Ectodermal cell (in vitro differentiated cells): ENCODE data around the gene KRTCAP2.

Source experiments
- H3K27ac ChIP-seq: 2 replicates; pipeline ENCODE4 v1.7.0; 2013; ENCODE audit warnings: mild to moderate bottlenecking, low read depth, low read length; ENCODE audit not compliant: insufficient read depth, poor library complexity, severe bottlenecking
- H3K27me3 ChIP-seq: 2 replicates; pipeline ENCODE4 v1.7.0; 2013; ENCODE audit warnings: mild to moderate bottlenecking, low read length; ENCODE audit not compliant: insufficient read depth, control insufficient read depth, poor library complexity, severe bottlenecking
- H3K36me3 ChIP-seq: one replicate; pipeline ENCODE4 v1.7.0; 2013; ENCODE audit warnings: low read length; ENCODE audit not compliant: control insufficient read depth, insufficient read depth
- H3K4me1 ChIP-seq: one replicate; pipeline ENCODE4 v1.7.0; 2013; ENCODE audit warnings: low read length; ENCODE audit not compliant: control insufficient read depth, insufficient read depth
- H3K4me3 ChIP-seq: 2 replicates; pipeline ENCODE4 v1.7.0; 2013; ENCODE audit warnings: low read depth, low read length, control low read depth; ENCODE audit not compliant: insufficient read depth
- H3K9me3 ChIP-seq: 2 replicates; pipeline ENCODE4 v1.7.0; 2013; ENCODE audit warnings: mild to moderate bottlenecking, low read length, moderate library complexity; ENCODE audit not compliant: control insufficient read depth
- WGBS, 2 experiments: methylation state at CpG; one replicate each; pipeline ENCODE4 v1.1.7; 2013; ENCODE audit warnings: missing lambda C conversion rate in 2 of 2; 5-methylcytosine and 5-hydroxymethylcytosine counted together

Gene KRTCAP2

GRCh38 chr1:155182052-155182550 is 9.0 kb upstream of the KRTCAP2 start:
- WGBS, 2 experiments: 92 to 98% methylated on average over 7 of the region's 7 CpGs
- no peaks in the 10 kb centered on the region for H3K27me3 ChIP-seq
- no peak overlapping the region for H3K4me3 ChIP-seq
- H3K36me3 ChIP-seq: peaks cover 22% of the 10 kb centered on the region
- H3K4me1 ChIP-seq: peaks cover 6% of the 10 kb centered on the region
- H3K9me3 ChIP-seq: no peaks in the 10 kb centered on the region
- H3K27ac ChIP-seq: no peak overlapping the region

GRCh38 chr1:155181371-155182051 is 8.4 kb upstream of the KRTCAP2 start:
- WGBS, 2 experiments: 95 to 96% methylated on average over 18 of the region's 18 CpGs
- peaks cover 22% of the 10 kb centered on the region for H3K36me3 ChIP-seq

GRCh38 chr1:155179112-155180031 is 6.3 kb upstream of the KRTCAP2 start:
- Histone ChIP-seq H3K27me3 (no peaks in the 10 kb centered on the region), H3K27ac (no peak overlapping the region), H3K36me3 (peaks cover 22% of the 10 kb centered on the region), H3K4me3 (no peak overlapping the region), H3K9me3 (no peaks in the 10 kb centered on the region), H3K4me1 (peaks cover 5% of the 10 kb centered on the region)
- WGBS, 2 experiments: 96 to 97% methylated on average over 31 of the region's 31 CpGs

More at GRCh38 chr1:155181371-155182051, 8.4 kb upstream of the KRTCAP2 start:
- no peaks in the 10 kb centered on the region for H3K27me3 ChIP-seq
- H3K9me3 ChIP-seq: no peaks in the 10 kb centered on the region
- H3K4me3 ChIP-seq: no peak overlapping the region
- peaks cover 6% of the 10 kb centered on the region for H3K4me1 ChIP-seq
- H3K27ac ChIP-seq: no peak overlapping the region

GRCh38 chr1:155178441-155179111 is 5.5 kb upstream of the KRTCAP2 start:
- H3K27me3 ChIP-seq: no peaks in the 10 kb centered on the region
- peaks cover 22% of the 10 kb centered on the region for H3K36me3 ChIP-seq
- H3K4me1 ChIP-seq: peaks cover 5% of the 10 kb centered on the region
- 95 to 96% methylated on average over 30 of the region's 30 CpGs for WGBS, 2 experiments
- no peak overlapping the region for H3K27ac ChIP-seq
- no peak overlapping the region for H3K4me3 ChIP-seq
- no peaks in the 10 kb centered on the region for H3K9me3 ChIP-seq

GRCh38 chr1:155177918-155178281 is 4.8 kb upstream of the KRTCAP2 start:
- Histone ChIP-seq H3K9me3 (no peaks in the 10 kb centered on the region), H3K4me1 (peaks cover 5% of the 10 kb centered on the region), H3K4me3 (no peak overlapping the region), H3K27me3 (no peaks in the 10 kb centered on the region), H3K36me3 (peaks cover 22% of the 10 kb centered on the region), H3K27ac (no peak overlapping the region)
- WGBS, 2 experiments: 90% methylated on average over 9 of the region's 9 CpGs

GRCh38 chr1:155177192-155177917 is 4.3 kb upstream of the KRTCAP2 start:
- Histone ChIP-seq H3K27me3 (no peaks in the 10 kb centered on the region), H3K4me1 (peaks cover 5% of the 10 kb centered on the region), H3K36me3 (peaks cover 22% of the 10 kb centered on the region), H3K9me3 (no peaks in the 10 kb centered on the region), H3K27ac (no peak overlapping the region), H3K4me3 (no peak overlapping the region)
- WGBS, 2 experiments: 89 to 94% methylated on average over 11 of the region's 11 CpGs

GRCh38 chr1:155176544-155177071 is 3.5 kb upstream of the KRTCAP2 start:
- no peak overlapping the region for H3K4me3 ChIP-seq
- WGBS, 2 experiments: 71 to 75% methylated on average over 8 of the region's 8 CpGs
- no peak overlapping the region for H3K27ac ChIP-seq
- H3K27me3 ChIP-seq: no peaks in the 10 kb centered on the region
- H3K9me3 ChIP-seq: no peaks in the 10 kb centered on the region
- peaks cover 22% of the 10 kb centered on the region for H3K36me3 ChIP-seq
- H3K4me1 ChIP-seq: peaks cover 10% of the 10 kb centered on the region

GRCh38 chr1:155175927-155176371 is 2.8 kb upstream of the KRTCAP2 start:
- no peak overlapping the region for H3K4me3 ChIP-seq
- 91 to 92% methylated on average over 8 to 9 of the region's 9 CpGs for WGBS, 2 experiments
- H3K27ac ChIP-seq: no peak overlapping the region
- peaks cover 10% of the 10 kb centered on the region for H3K4me1 ChIP-seq
- peaks cover 22% of the 10 kb centered on the region for H3K36me3 ChIP-seq
- H3K9me3 ChIP-seq: no peaks in the 10 kb centered on the region
- H3K27me3 ChIP-seq: no peaks in the 10 kb centered on the region

GRCh38 chr1:155175281-155175926 is 2.3 kb upstream of the KRTCAP2 start:
- Histone ChIP-seq H3K4me3 (peak overlapping the region; percentile 86), H3K4me1 (peaks cover 10% of the 10 kb centered on the region), H3K36me3 (peaks cover 22% of the 10 kb centered on the region), H3K27ac (no peak overlapping the region), H3K27me3 (no peaks in the 10 kb centered on the region), H3K9me3 (no peaks in the 10 kb centered on the region)
- 89 to 91% methylated on average over 12 of the region's 12 CpGs for WGBS, 2 experiments
